Chondrocyte (in vitro differentiated cells): Measurements from ENCODE around the gene ARHGEF4. TPM values are rescaled to one million over a fixed set of nuclear protein-coding genes. Genes with fewer than 3 reads are reported as not detected.
A peak's percentile ranks its signal among the peaks of the same experiment; 100 is the strongest.

Source experiments
- DNase-seq: peaks from one replicate; pipeline ENCODE4 v3.0.0; 2021; ENCODE audit warnings: mixed read lengths, low spot score
- H3K27ac Mint-ChIP-seq: one replicate; pipeline ENCODE4 v1.8.0; 2021; ENCODE audit warnings: mild to moderate bottlenecking, moderate library complexity, mixed read lengths; ENCODE audit not compliant: unreplicated experiment
- H3K27me3 Mint-ChIP-seq: 2 replicates; pipeline ENCODE4 v1.8.0; 2021; ENCODE audit warnings: low read depth, mixed read lengths
- H3K36me3 Mint-ChIP-seq: 2 replicates; pipeline ENCODE4 v1.8.0; 2021; ENCODE audit warnings: low read depth, mixed read lengths
- H3K4me1 Mint-ChIP-seq: 2 replicates; pipeline ENCODE4 v1.8.0; 2021; ENCODE audit warnings: low read depth, mild to moderate bottlenecking, mixed read lengths
- H3K4me3 Mint-ChIP-seq: one replicate; pipeline ENCODE4 v1.8.0; 2021; ENCODE audit warnings: mild to moderate bottlenecking, moderate library complexity, mixed read lengths; ENCODE audit not compliant: unreplicated experiment
- H3K9me3 Mint-ChIP-seq: 2 replicates; pipeline ENCODE4 v1.8.0; 2021; ENCODE audit warnings: low read depth, mixed read lengths
- CTCF ChIP-seq: fragments of 200-600 bp; sonication (generic); IDR thresholded peaks from 2 replicates; pipeline ENCODE4 v1.5.0; 2021; ENCODE audit warnings: antibody characterized with exemption, mild to moderate bottlenecking, moderate library complexity
- total RNA-seq: library from RNA; stranded (reverse); gene quantifications from 3 replicates; pipeline ENCODE4 v1.2.1, GENCODE V29; 2021

The ARHGEF4 gene
- total RNA-seq, 1 donor from 2014 or later = 12.3 TPM

- Mint-ChIP-seq H3K27ac (no peak overlapping the region), H3K4me1 (peaks cover 8% of the 10 kb centered on the region), H3K4me3 (no peak overlapping the region), H3K27me3 (peaks cover 18% of the 10 kb centered on the region), H3K9me3 (no peaks in the 10 kb centered on the region), H3K36me3 (no peaks in the 10 kb centered on the region)
- TF ChIP-seq CTCF = no peak
- DNase-seq = peak; percentile 42
These were observed 41.3 kb upstream of the ARHGEF4 start for GRCh38 chr2:130795431-130795830.

GRCh38 chr2:130796290-130796689, 40.4 kb upstream of the ARHGEF4 start:
- Mint-ChIP-seq H3K9me3 (no peaks in the 10 kb centered on the region), H3K27ac (no peak overlapping the region), H3K4me3 (no peak overlapping the region), H3K27me3 (peaks cover 16% of the 10 kb centered on the region), H3K36me3 (no peaks in the 10 kb centered on the region), H3K4me1 (peaks cover 8% of the 10 kb centered on the region)
- TF ChIP-seq CTCF = no peak
- peak; percentile 58 for DNase-seq

- H3K9me3 Mint-ChIP-seq = no peaks in the 10 kb centered on the region
- H3K4me1 Mint-ChIP-seq = peaks cover 8% of the 10 kb centered on the region
- DNase-seq = peak; percentile 97
- peaks cover 14% of the 10 kb centered on the region for H3K27me3 Mint-ChIP-seq
- TF ChIP-seq CTCF = peak; percentile 80
- no peaks in the 10 kb centered on the region for H3K36me3 Mint-ChIP-seq
- H3K27ac Mint-ChIP-seq = peak overlapping the region; percentile 54
- peak overlapping the region; percentile 69 for H3K4me3 Mint-ChIP-seq
These were observed 39.0 kb upstream of the ARHGEF4 start for GRCh38 chr2:130797493-130798435.

GRCh38 chr2:130798472-130799218, 38.1 kb upstream of the ARHGEF4 start:
- Mint-ChIP-seq H3K9me3 (no peaks in the 10 kb centered on the region), H3K36me3 (no peaks in the 10 kb centered on the region), H3K27me3 (peaks cover 5% of the 10 kb centered on the region), H3K27ac (peak overlapping the region; percentile 32), H3K4me3 (peak overlapping the region; percentile 69), H3K4me1 (peaks cover 8% of the 10 kb centered on the region)
- peak; percentile 77 for DNase-seq
- TF ChIP-seq CTCF = no peak

GRCh38 chr2:130799295-130799694, 37.4 kb upstream of the ARHGEF4 start:
- Mint-ChIP-seq H3K36me3 (no peaks in the 10 kb centered on the region), H3K9me3 (no peaks in the 10 kb centered on the region), H3K4me3 (no peak overlapping the region), H3K27me3 (peaks cover 5% of the 10 kb centered on the region), H3K27ac (no peak overlapping the region), H3K4me1 (peaks cover 8% of the 10 kb centered on the region)
- DNase-seq = peak; percentile 22
- TF ChIP-seq CTCF = no peak
